ENCODE results near the gene MED22.
"Not testable (repeated sequence)": the region's sequence is repeated elsewhere in the genome, so short reads cannot be mapped to it uniquely, and the experiment has no call there.

Gene MED22

DNA sequence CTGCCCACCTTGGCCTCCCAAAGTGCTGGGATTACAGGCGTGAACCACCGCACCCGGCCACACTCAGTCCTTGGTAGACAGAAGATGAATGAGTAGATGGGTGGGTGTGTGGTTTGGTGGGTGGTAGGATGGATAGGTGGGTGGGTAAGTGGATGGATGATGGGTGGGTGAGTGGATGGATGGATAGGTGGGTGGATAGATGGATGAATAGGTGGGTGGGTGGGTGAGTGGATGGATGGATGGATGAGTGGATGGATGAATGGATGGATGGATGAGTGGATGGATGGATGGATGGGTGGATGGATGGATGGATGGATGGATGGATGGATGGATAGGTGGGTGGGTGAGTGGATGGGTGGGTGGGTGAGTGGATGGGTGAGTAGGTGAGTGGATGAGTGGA, 44.4 kb upstream of the MED22 start:
- H3K4me2 ChIP-seq (ENCODE audit: low read length); H3K79me2 ChIP-seq (ENCODE audit: control insufficient read depth, insufficient read depth, low read length); H4K8ac ChIP-seq (ENCODE audit: low read depth, low read length); H3K4me1 ChIP-seq (ENCODE audit: control insufficient read depth, low read depth, low read length); H3K9ac ChIP-seq (ENCODE audit: low read length); H3K79me1 ChIP-seq (ENCODE audit: low read length); H3K56ac ChIP-seq (ENCODE audit: low read length); H2BK5ac ChIP-seq (ENCODE audit: low read length); H3K36me3 ChIP-seq (ENCODE audit: control insufficient read depth, insufficient read depth, low read length); H3K4ac ChIP-seq (ENCODE audit: low read depth, low read length); H2BK120ac ChIP-seq (ENCODE audit: low read depth, low read length); H3K23ac ChIP-seq (ENCODE audit: low read length); H3K4me3 ChIP-seq (ENCODE audit: low read length); H3K27me3 ChIP-seq (ENCODE audit: insufficient read depth, low read length, poor library complexity); DNase-seq; H2AK5ac ChIP-seq (ENCODE audit: low read length); H3K27ac ChIP-seq (ENCODE audit: low read depth, low read length); H4K5ac ChIP-seq (ENCODE audit: low read length); H2BK15ac ChIP-seq (replicated peaks; ENCODE audit: low read depth); H3K18ac ChIP-seq (ENCODE audit: low read length): not testable (repeated sequence)
- no CpG with 5 or more reads among the region's 3 CpGs for WGBS (ENCODE audit: extremely low coverage, insufficient coverage, low lambda C conversion rate)

DNA sequence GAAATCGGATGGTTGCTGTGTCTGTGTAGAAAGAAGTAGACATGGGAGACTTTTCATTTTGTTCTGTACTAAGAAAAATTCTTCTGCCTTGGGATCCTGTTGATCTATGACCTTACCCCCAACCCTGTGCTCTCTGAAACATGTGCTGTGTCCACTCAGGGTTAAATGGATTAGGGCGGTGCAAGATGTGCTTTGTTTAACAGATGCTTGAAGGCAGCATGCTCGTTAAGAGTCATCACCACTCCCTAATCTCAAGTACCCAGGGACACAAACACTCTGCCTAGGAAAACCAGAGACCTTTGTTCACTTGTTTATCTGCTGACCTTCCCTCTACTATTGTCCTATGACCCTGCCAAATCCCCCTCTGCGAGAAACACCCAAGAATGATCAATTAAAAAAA, 43.5 kb upstream of the MED22 start:
- H3K27ac ChIP-seq (ENCODE audit: low read depth, low read length); H2BK5ac ChIP-seq (ENCODE audit: low read length); H3K4ac ChIP-seq (ENCODE audit: low read depth, low read length); H3K4me2 ChIP-seq (ENCODE audit: low read length); H3K4me1 ChIP-seq (ENCODE audit: control insufficient read depth, low read depth, low read length); H3K79me1 ChIP-seq (ENCODE audit: low read length); H3K27me3 ChIP-seq (ENCODE audit: insufficient read depth, low read length, poor library complexity); H4K8ac ChIP-seq (ENCODE audit: low read depth, low read length); H3K18ac ChIP-seq (ENCODE audit: low read length); H2AK5ac ChIP-seq (ENCODE audit: low read length); H3K36me3 ChIP-seq (ENCODE audit: control insufficient read depth, insufficient read depth, low read length); H3K56ac ChIP-seq (ENCODE audit: low read length); H4K5ac ChIP-seq (ENCODE audit: low read length); H3K4me3 ChIP-seq (ENCODE audit: low read length); DNase-seq; H3K9ac ChIP-seq (ENCODE audit: low read length); H2BK120ac ChIP-seq (ENCODE audit: low read depth, low read length); H2BK15ac ChIP-seq (replicated peaks; ENCODE audit: low read depth); H3K79me2 ChIP-seq (ENCODE audit: control insufficient read depth, insufficient read depth, low read length); H3K23ac ChIP-seq (ENCODE audit: low read length): not testable (repeated sequence)
- WGBS (ENCODE audit: extremely low coverage, insufficient coverage, low lambda C conversion rate): no CpG with 5 or more reads among the region's 4 CpGs

- Histone ChIP-seq H3K79me2 (ENCODE audit: control insufficient read depth, insufficient read depth, low read length) (no peaks in the 10 kb centered on the region), H3K18ac (ENCODE audit: low read length) (no peak overlapping the region), H2BK120ac (ENCODE audit: low read depth, low read length) (no peak overlapping the region), H3K23ac (ENCODE audit: low read length) (no peak overlapping the region), H3K27ac (ENCODE audit: low read depth, low read length) (no peak overlapping the region), H3K4me1 (ENCODE audit: control insufficient read depth, low read depth, low read length) (no peaks in the 10 kb centered on the region), H3K27me3 (ENCODE audit: insufficient read depth, low read length, poor library complexity) (no peaks in the 10 kb centered on the region), H2BK5ac (ENCODE audit: low read length) (no peak overlapping the region), H3K79me1 (ENCODE audit: low read length) (no peaks in the 10 kb centered on the region), H3K4ac (ENCODE audit: low read depth, low read length) (no peak overlapping the region), H2BK15ac (replicated peaks; ENCODE audit: low read depth) (no peak overlapping the region), H4K5ac (ENCODE audit: low read length) (no peak overlapping the region), H2AK5ac (ENCODE audit: low read length) (no peak overlapping the region), H3K4me3 (ENCODE audit: low read length) (no peak overlapping the region), H3K56ac (ENCODE audit: low read length) (no peak overlapping the region), H3K4me2 (ENCODE audit: low read length) (no peak overlapping the region), H4K8ac (ENCODE audit: low read depth, low read length) (no peak overlapping the region), H3K9ac (ENCODE audit: low read length) (no peak overlapping the region), H3K36me3 (ENCODE audit: control insufficient read depth, insufficient read depth, low read length) (no peaks in the 10 kb centered on the region)
- no CpG with 5 or more reads among the region's 7 CpGs for WGBS (ENCODE audit: extremely low coverage, insufficient coverage, low lambda C conversion rate)
- DNase-seq: no peak
These were observed 42.8 kb upstream of the MED22 start for GRCh38 chr9:133390713-133391112.

DNA sequence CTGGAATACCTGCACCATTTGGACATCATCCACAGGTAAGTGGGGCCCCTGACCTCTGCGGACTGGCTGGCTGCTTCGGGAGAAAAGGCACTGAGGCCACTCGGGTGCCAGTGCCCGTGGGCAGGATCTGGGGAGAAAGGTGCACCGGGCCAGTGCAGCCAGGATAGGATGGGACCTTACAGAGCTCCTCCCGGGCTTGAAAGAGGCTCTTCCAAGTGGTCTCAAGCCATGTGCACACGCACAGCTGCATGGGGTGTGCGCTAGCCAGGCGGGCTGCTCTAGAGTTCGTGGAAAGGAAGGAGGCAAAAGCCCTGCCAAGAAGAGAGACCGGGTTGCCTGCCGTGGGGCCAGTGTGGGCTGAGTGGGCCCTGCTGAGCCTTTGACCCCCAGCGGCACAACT, 41.6 kb upstream of the MED22 start:
- no peaks in the 10 kb centered on the region for H3K36me3 ChIP-seq (ENCODE audit: control insufficient read depth, insufficient read depth, low read length)
- H3K18ac ChIP-seq (ENCODE audit: low read length): no peak overlapping the region
- no peak overlapping the region for H2BK15ac ChIP-seq (replicated peaks; ENCODE audit: low read depth)
- H3K9ac ChIP-seq (ENCODE audit: low read length): no peak overlapping the region
- no peak overlapping the region for H2BK5ac ChIP-seq (ENCODE audit: low read length)
- H4K5ac ChIP-seq (ENCODE audit: low read length): no peak overlapping the region
- no peak overlapping the region for H3K4me2 ChIP-seq (ENCODE audit: low read length)
- no peak overlapping the region for H3K4me3 ChIP-seq (ENCODE audit: low read length)
- no peak overlapping the region for H2AK5ac ChIP-seq (ENCODE audit: low read length)
- no peak overlapping the region for H3K4ac ChIP-seq (ENCODE audit: low read depth, low read length)
- H3K23ac ChIP-seq (ENCODE audit: low read length): no peak overlapping the region
- no peaks in the 10 kb centered on the region for H3K4me1 ChIP-seq (ENCODE audit: control insufficient read depth, low read depth, low read length)
- H3K79me1 ChIP-seq (ENCODE audit: low read length): no peaks in the 10 kb centered on the region
- no peaks in the 10 kb centered on the region for H3K79me2 ChIP-seq (ENCODE audit: control insufficient read depth, insufficient read depth, low read length)
- H3K27ac ChIP-seq (ENCODE audit: low read depth, low read length): no peak overlapping the region
- H3K27me3 ChIP-seq (ENCODE audit: insufficient read depth, low read length, poor library complexity): no peaks in the 10 kb centered on the region
- no peak overlapping the region for H2BK120ac ChIP-seq (ENCODE audit: low read depth, low read length)
- H3K56ac ChIP-seq (ENCODE audit: low read length): no peak overlapping the region
- no peak overlapping the region for H4K8ac ChIP-seq (ENCODE audit: low read depth, low read length)
- no CpG with 5 or more reads among the region's 13 CpGs for WGBS (ENCODE audit: extremely low coverage, insufficient coverage, low lambda C conversion rate)
- no peak for DNase-seq

DNA sequence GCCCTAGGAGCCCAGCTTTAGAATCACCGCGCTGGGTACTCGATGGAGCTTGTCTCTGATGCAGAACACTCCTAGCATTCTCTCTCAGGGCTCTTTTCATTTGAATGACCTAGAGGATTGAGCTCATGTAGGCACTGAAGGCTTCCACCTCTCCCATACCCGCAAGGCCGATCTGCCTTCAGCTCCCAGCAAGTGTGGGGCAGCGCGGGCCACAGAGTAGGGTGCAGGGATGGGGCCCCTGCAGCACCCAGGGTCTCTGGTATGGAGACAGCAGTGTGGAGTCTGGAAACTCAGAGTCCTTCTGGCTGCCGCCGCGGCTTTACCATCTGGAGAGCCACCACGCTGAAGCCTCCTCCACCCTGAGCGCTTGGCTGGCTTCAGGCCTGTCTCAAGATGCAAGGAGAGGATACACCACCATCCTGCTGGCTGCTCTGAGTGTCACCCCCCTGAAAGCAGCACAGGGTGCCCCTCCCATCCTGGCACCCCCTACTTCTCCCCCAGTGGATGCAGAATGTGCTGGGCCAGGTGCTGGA, 41.2 kb upstream of the MED22 start:
- Histone ChIP-seq H2BK15ac (replicated peaks; ENCODE audit: low read depth) (no peak overlapping the region), H3K4me3 (ENCODE audit: low read length) (no peak overlapping the region), H3K9ac (ENCODE audit: low read length) (no peak overlapping the region), H3K18ac (ENCODE audit: low read length) (no peak overlapping the region), H3K4ac (ENCODE audit: low read depth, low read length) (no peak overlapping the region), H3K4me1 (ENCODE audit: control insufficient read depth, low read depth, low read length) (no peaks in the 10 kb centered on the region), H3K27me3 (ENCODE audit: insufficient read depth, low read length, poor library complexity) (no peaks in the 10 kb centered on the region), H3K23ac (ENCODE audit: low read length) (no peak overlapping the region), H3K27ac (ENCODE audit: low read depth, low read length) (no peak overlapping the region), H2BK5ac (ENCODE audit: low read length) (no peak overlapping the region), H3K4me2 (ENCODE audit: low read length) (no peak overlapping the region), H3K56ac (ENCODE audit: low read length) (no peak overlapping the region), H4K8ac (ENCODE audit: low read depth, low read length) (no peak overlapping the region), H4K5ac (ENCODE audit: low read length) (no peak overlapping the region), H2BK120ac (ENCODE audit: low read depth, low read length) (no peak overlapping the region), H3K79me1 (ENCODE audit: low read length) (no peaks in the 10 kb centered on the region), H2AK5ac (ENCODE audit: low read length) (no peak overlapping the region), H3K79me2 (ENCODE audit: control insufficient read depth, insufficient read depth, low read length) (no peaks in the 10 kb centered on the region), H3K36me3 (ENCODE audit: control insufficient read depth, insufficient read depth, low read length) (no peaks in the 10 kb centered on the region)
- WGBS (ENCODE audit: extremely low coverage, insufficient coverage, low lambda C conversion rate): no CpG with 5 or more reads among the region's 12 CpGs
- no peak for DNase-seq

GRCh38 chr9:133387680-133388079, 39.7 kb upstream of the MED22 start:
- Histone ChIP-seq H3K4me2 (ENCODE audit: low read length) (no peak overlapping the region), H3K4me3 (ENCODE audit: low read length) (no peak overlapping the region), H2BK120ac (ENCODE audit: low read depth, low read length) (no peak overlapping the region), H3K18ac (ENCODE audit: low read length) (no peak overlapping the region), H3K27me3 (ENCODE audit: insufficient read depth, low read length, poor library complexity) (no peaks in the 10 kb centered on the region), H2AK5ac (ENCODE audit: low read length) (no peak overlapping the region), H3K9ac (ENCODE audit: low read length) (no peak overlapping the region), H3K56ac (ENCODE audit: low read length) (no peak overlapping the region), H2BK15ac (replicated peaks; ENCODE audit: low read depth) (no peak overlapping the region), H3K23ac (ENCODE audit: low read length) (no peak overlapping the region), H4K5ac (ENCODE audit: low read length) (no peak overlapping the region), H4K8ac (ENCODE audit: low read depth, low read length) (no peak overlapping the region), H3K36me3 (ENCODE audit: control insufficient read depth, insufficient read depth, low read length) (no peaks in the 10 kb centered on the region), H3K27ac (ENCODE audit: low read depth, low read length) (no peak overlapping the region), H3K4ac (ENCODE audit: low read depth, low read length) (no peak overlapping the region), H3K79me2 (ENCODE audit: control insufficient read depth, insufficient read depth, low read length) (no peaks in the 10 kb centered on the region), H3K4me1 (ENCODE audit: control insufficient read depth, low read depth, low read length) (no peaks in the 10 kb centered on the region), H3K79me1 (ENCODE audit: low read length) (no peaks in the 10 kb centered on the region), H2BK5ac (ENCODE audit: low read length) (no peak overlapping the region)
- DNase-seq: no peak
- no CpG with 5 or more reads among the region's 9 CpGs for WGBS (ENCODE audit: extremely low coverage, insufficient coverage, low lambda C conversion rate)
